NK-92 (cell line): ENCODE data around the gene TMEM123.
"Not testable (repeated sequence)": the region's sequence is repeated elsewhere in the genome, so short reads cannot be mapped to it uniquely, and the experiment has no call there.

Experiments used
- DNase-seq: peaks from one replicate; lab custom pipeline; 2025; ENCODE audit not compliant: unreplicated experiment; lab: John Stamatoyannopoulos, UW

The TMEM123 gene

GRCh38 chr11:102396708-102397563 lies 55.6 kb downstream of the TMEM123 start:
- no peak for DNase-seq

- no peak for DNase-seq
Measured at GRCh38 chr11:102395720-102396393, 56.7 kb downstream of the TMEM123 start.

GRCh38 chr11:102393272-102393730 lies 59.3 kb downstream of the TMEM123 start:
- DNase-seq, result no peak

- DNase-seq, result no peak
Measured at GRCh38 chr11:102391549-102392237, 60.9 kb downstream of the TMEM123 start.

- DNase-seq, result no peak
Measured at GRCh38 chr11:102390667-102391465, 61.7 kb downstream of the TMEM123 start.

GRCh38 chr11:102389253-102389652 lies 63.3 kb downstream of the TMEM123 start:
- DNase-seq, result no peak

GRCh38 chr11:102387043-102387781 lies 65.4 kb downstream of the TMEM123 start:
- DNase-seq, result no peak

GRCh38 chr11:102386136-102386734 lies 66.3 kb downstream of the TMEM123 start:
- no peak for DNase-seq

GRCh38 chr11:102385085-102386007 lies 67.2 kb downstream of the TMEM123 start:
- no peak for DNase-seq

GRCh38 chr11:102384419-102385079 lies 68.0 kb downstream of the TMEM123 start:
- no peak for DNase-seq

GRCh38 chr11:102383839-102384238 lies 68.7 kb downstream of the TMEM123 start:
- no peak for DNase-seq

GRCh38 chr11:102382384-102382783 lies 70.2 kb downstream of the TMEM123 start:
- no peak for DNase-seq

- DNase-seq, result no peak
Measured at GRCh38 chr11:102378818-102379217, 73.7 kb downstream of the TMEM123 start.

- no peak for DNase-seq
Measured at GRCh38 chr11:102377891-102378290, 74.7 kb downstream of the TMEM123 start.

- no peak for DNase-seq
Measured at GRCh38 chr11:102375720-102376399, 76.7 kb downstream of the TMEM123 start.

- not testable (repeated sequence) for DNase-seq
Measured at GRCh38 chr11:102374633-102375424, 77.7 kb downstream of the TMEM123 start.

GRCh38 chr11:102368472-102368871 lies 84.1 kb downstream of the TMEM123 start:
- DNase-seq, result no peak
